Endothelial cell of umbilical vein (primary cell): ENCODE data around the gene AKAP13. TPM values are rescaled to one million over a fixed set of nuclear protein-coding genes. Genes with fewer than 3 reads are reported as not detected.

ENCODE experiments used
- BruUV-seq: library from RNA; stranded (reverse); fragments of 400-500 nt; replicated peaks from 2 replicates; lab custom pipeline; 2021; lab: Mats Ljungman, UMichigan
- CTCF ChIA-PET: fragments of 300-600, 350-600 bp; sonication (Branson Sonifier 250); formaldehyde crosslinking; loops from one replicate; lab custom pipeline; 2021; ENCODE audit warnings: antibody characterized with exemption, inconsistent platforms; lab: Charles Lee
- POLR2A ChIA-PET: fragments of 300-600, 350-600 bp; sonication (Branson Sonifier 250); formaldehyde crosslinking; loops from one replicate; lab custom pipeline; 2021; ENCODE audit warnings: antibody characterized with exemption, inconsistent platforms; lab: Charles Lee
- DNase-seq: peaks from one replicate; pipeline ENCODE4 v3.0.0-alpha.2; 2011; ENCODE audit warnings: low read depth, low spot score
- FAIRE-seq: peaks from 2 replicates; lab custom pipeline; 2011; peaks lifted over from hg19 to GRCh38; lab: Jason Lieb, UNC
- H2AFZ ChIP-seq: 2 replicates; pipeline ENCODE4 v1.6.0; 2012; ENCODE audit warnings: low read depth, low read length, control low read depth, inconsistent platforms
- H3K27ac ChIP-seq: 2 replicates; pipeline ENCODE4 v1.5.1; 2011; ENCODE audit warnings: low read depth, mild to moderate bottlenecking, control low read depth, low read length, moderate library complexity; ENCODE audit not compliant: insufficient read depth
- H3K27me3 ChIP-seq, 2 experiments: 2 replicates each; pipeline versions ENCODE4 v1.6.0 to v1.6.1; 2011; ENCODE audit warnings: low read length in 2 of 2, mixed read lengths in 1 of 2; ENCODE audit not compliant: control insufficient read depth in 2 of 2, insufficient read depth in 2 of 2
- H3K36me3 ChIP-seq, 2 experiments: 2 replicates in 1 of 2; 3 replicates in 1 of 2; pipeline ENCODE4 v1.5.1; 2011; ENCODE audit warnings: low read length in 2 of 2, mild to moderate bottlenecking in 1 of 2, moderate library complexity in 1 of 2; ENCODE audit not compliant: control insufficient read depth in 2 of 2, insufficient read depth in 2 of 2; ENCODE audit errors: extremely low read depth in 1 of 2
- H3K4me1 ChIP-seq: 3 replicates; pipeline ENCODE4 v1.5.1; 2011; ENCODE audit warnings: mild to moderate bottlenecking, low read length; ENCODE audit not compliant: control insufficient read depth, insufficient read depth; ENCODE audit errors: extremely low read depth
- H3K4me2 ChIP-seq: 2 replicates; pipeline ENCODE4 v1.6.1; 2011; ENCODE audit warnings: low read length, control low read depth, mixed read lengths; ENCODE audit not compliant: insufficient read depth
- H3K4me3 ChIP-seq, 3 experiments: fragments of 200-600 bp in 1 of 3; sonication (generic), shearing (Covaris generic) in 1 of 3; replicated peaks in 1 of 3; 2 replicates each; pipeline ENCODE4 v1.5.1; 2011 to 2016; ENCODE audit warnings: control low read depth in 3 of 3, low read length in 3 of 3, mild to moderate bottlenecking in 2 of 3, inconsistent platforms in 1 of 3, low read depth in 1 of 3, moderate library complexity in 1 of 3; ENCODE audit not compliant: insufficient read depth in 1 of 3
- H3K79me2 ChIP-seq: 2 replicates; pipeline ENCODE4 v1.6.0; 2012; ENCODE audit warnings: low read length, inconsistent platforms; ENCODE audit not compliant: control insufficient read depth, insufficient read depth
- H3K9ac ChIP-seq: replicated peaks from 2 replicates; pipeline ENCODE3; 2011; ENCODE audit warnings: low read length, control low read depth; ENCODE audit not compliant: insufficient read depth; ENCODE audit errors: extremely low read depth
- H3K9me1 ChIP-seq: replicated peaks from 3 replicates; pipeline ENCODE4 v1.6.0; 2011; ENCODE audit warnings: mild to moderate bottlenecking, low read length; ENCODE audit not compliant: control insufficient read depth, insufficient read depth; ENCODE audit errors: extremely low read depth
- H3K9me3 ChIP-seq: replicated peaks from 2 replicates; pipeline ENCODE4 v1.5.1; 2012; ENCODE audit warnings: low read length, inconsistent platforms; ENCODE audit not compliant: control insufficient read depth, insufficient read depth
- H4K20me1 ChIP-seq: replicated peaks from 2 replicates; pipeline ENCODE3; 2011; ENCODE audit warnings: mild to moderate bottlenecking, low read length; ENCODE audit not compliant: control insufficient read depth, insufficient read depth; ENCODE audit errors: extremely low read depth
- CTCF ChIP-seq, 2 donors: IDR thresholded peaks; 1 replicate in 1 of 2; 2 replicates in 1 of 2; pipeline ENCODE4 v1.5.1; 2011; ENCODE audit warnings: low read length in 2 of 2, mild to moderate bottlenecking in 2 of 2, moderate library complexity in 2 of 2, control low read depth in 1 of 2, inconsistent platforms in 1 of 2, low read depth in 1 of 2; ENCODE audit not compliant: insufficient read depth in 1 of 2; ENCODE audit errors: extremely low read depth in 1 of 2
- EZH2 ChIP-seq: IDR thresholded peaks from 2 replicates; pipeline ENCODE4 v1.6.1; 2012; ENCODE audit warnings: borderline replicate concordance, low read depth, mild to moderate bottlenecking, moderate library complexity, low read length, inconsistent platforms; ENCODE audit not compliant: severe bottlenecking
- FOS ChIP-seq: IDR thresholded peaks from 2 replicates; pipeline ENCODE4 v1.6.1; 2011; ENCODE audit warnings: mild to moderate bottlenecking, low read length, moderate library complexity, borderline replicate concordance; ENCODE audit not compliant: insufficient read depth
- GATA2 ChIP-seq: IDR thresholded peaks from 2 replicates; pipeline ENCODE4 v1.7.0; 2011; ENCODE audit warnings: low read depth, mild to moderate bottlenecking, moderate library complexity, mixed read lengths, low read length; ENCODE audit not compliant: insufficient read length, insufficient read depth
- JUN ChIP-seq: IDR thresholded peaks from 2 replicates; pipeline ENCODE4 v1.6.1; 2011; ENCODE audit warnings: borderline replicate concordance, low read depth; ENCODE audit not compliant: insufficient read length, insufficient read depth
- MAX ChIP-seq: IDR thresholded peaks from 2 replicates; pipeline ENCODE4 v1.6.1; 2011; ENCODE audit not compliant: insufficient read depth, insufficient read length
- MYC ChIP-seq: IDR thresholded peaks from one replicate; pipeline ENCODE4 v1.6.1; 2011; ENCODE audit warnings: mild to moderate bottlenecking, low read depth, low read length
- POLR2A ChIP-seq: IDR thresholded peaks from 2 replicates; pipeline ENCODE4 v1.6.1; 2012; ENCODE audit warnings: low read depth, mild to moderate bottlenecking, control low read depth, low read length
- POLR2AphosphoS5 ChIP-seq: IDR thresholded peaks from 2 replicates; pipeline ENCODE4 v1.6.1; 2012; ENCODE audit warnings: low read depth, mild to moderate bottlenecking, control low read depth, low read length, moderate library complexity; ENCODE audit not compliant: insufficient read depth
- dilution Hi-C: fragments of 300-500 bp; cut with MboI; formaldehyde crosslinking; loops from one replicate; pipeline ENCODE4 v1.15.0; 2019; ENCODE audit warnings: low sequenced_read_pairs; ENCODE audit not compliant: extremely low pct_ligation_motif_present
- intact Hi-C: fragments of 100-400 bp; cut with micrococcal nuclease; formaldehyde crosslinking; loops from one replicate; pipeline ENCODE4 v1.10.0; 2022
- polyA plus RNA-seq, 4 experiments: library from polyadenylated mRNA; depleted of rRNA in 3 of 4; stranded (reverse) in 3 of 4; unstranded in 1 of 4; fragments of >200 nt; gene quantifications; 2 replicates each; pipeline versions ENCODE4 v1.2.1 to v1.2.3, GENCODE V29; 2011 to 2012; ENCODE audit warnings: missing spikeins in 1 of 4
- total RNA-seq: library from RNA; stranded (reverse); gene quantifications from 2 replicates; pipeline ENCODE4 v1.2.3, GENCODE V29; 2021

Gene AKAP13
- total and polyA plus RNA-seq, 2 donors (not counting 3 experiments of a cell fraction or from before 2014, with no cell fraction given): 22.8 to 87.8 TPM

- DNase-seq: no peak
- CTCF ChIA-PET: interaction anchor here (1.8 kb wide), 1 partner anchor 11 kb away, joined by 8 read pairs; no protein-coding TSS in a partner anchor
- no peak for TF ChIP-seq MAX
- no peak for TF ChIP-seq EZH2
- no peak for TF ChIP-seq POLR2AphosphoS5
- no peak for TF ChIP-seq POLR2A
- TF ChIP-seq MYC: no peak
- TF ChIP-seq CTCF (IDR thresholded peaks at IDR 0.05; ENCODE audit: extremely low read depth in 1 of 2, insufficient read depth in 1 of 2, low read depth in 1 of 2, low read length in 2 of 2): no peak
- no peak for TF ChIP-seq JUN
- TF ChIP-seq FOS: no peak
- TF ChIP-seq GATA2: no peak
- intact Hi-C loops: no loop called here
- H3K9ac ChIP-seq: no peak overlapping the region
- H2AFZ ChIP-seq: no peak overlapping the region
- no peak overlapping the region for H3K27ac ChIP-seq
- FAIRE-seq: no peak
- no peaks in the 10 kb centered on the region for H3K9me3 ChIP-seq
- H3K9me1 ChIP-seq: no peaks in the 10 kb centered on the region
- H3K79me2 ChIP-seq: no peaks in the 10 kb centered on the region
- H3K36me3 ChIP-seq: peaks cover 0 to 3% of the 10 kb centered on the region in 2 experiments
- no peak overlapping the region for H3K4me3 ChIP-seq
- POLR2A ChIA-PET: no interaction called here
- no TSS peak for BruUV-seq
- H3K4me1 ChIP-seq: peaks cover 5% of the 10 kb centered on the region
- peaks cover 3% of the 10 kb centered on the region for H4K20me1 ChIP-seq
- no peak overlapping the region for H3K4me2 ChIP-seq
- dilution Hi-C loops: no loop called here
- no peaks in the 10 kb centered on the region for H3K27me3 ChIP-seq
Observed at GRCh38 chr15:85547386-85547785, 167.0 kb downstream of the AKAP13 start.
